Transverse colon (tissue), 4 donors: Measurements from ENCODE around the gene INTS3.

Experiments
- CTCF ChIP-seq, 5 experiments: fragments of 200-600 bp in 3 of 5; fragments of 450-650 bp in 2 of 5; sonication (generic) in 3 of 5; IDR thresholded peaks; 1 replicate in 2 of 5; 2 replicates in 3 of 5; pipeline ENCODE4 v1.5.1; 2016 to 2017; ENCODE audit warnings: antibody characterized with exemption in 5 of 5, inconsistent platforms in 3 of 5, mild to moderate bottlenecking in 2 of 5, moderate library complexity in 1 of 5
- EP300 ChIP-seq: sonication (generic); formaldehyde crosslinking; IDR thresholded peaks from one replicate; pipeline ENCODE4 v1.6.1; 2017; ENCODE audit warnings: antibody characterized with exemption, low read depth
- POLR2A ChIP-seq: fragments of 450-650 bp; IDR thresholded peaks from one replicate; pipeline ENCODE4 v1.6.1; 2016; ENCODE audit warnings: antibody characterized with exemption, mild to moderate bottlenecking, moderate library complexity
- POLR2AphosphoS5 ChIP-seq, 3 donors: sonication (generic); formaldehyde crosslinking; IDR thresholded peaks; one replicate each; pipeline ENCODE4 v1.6.1; 2016; ENCODE audit warnings: antibody characterized with exemption in 3 of 3

DNA sequence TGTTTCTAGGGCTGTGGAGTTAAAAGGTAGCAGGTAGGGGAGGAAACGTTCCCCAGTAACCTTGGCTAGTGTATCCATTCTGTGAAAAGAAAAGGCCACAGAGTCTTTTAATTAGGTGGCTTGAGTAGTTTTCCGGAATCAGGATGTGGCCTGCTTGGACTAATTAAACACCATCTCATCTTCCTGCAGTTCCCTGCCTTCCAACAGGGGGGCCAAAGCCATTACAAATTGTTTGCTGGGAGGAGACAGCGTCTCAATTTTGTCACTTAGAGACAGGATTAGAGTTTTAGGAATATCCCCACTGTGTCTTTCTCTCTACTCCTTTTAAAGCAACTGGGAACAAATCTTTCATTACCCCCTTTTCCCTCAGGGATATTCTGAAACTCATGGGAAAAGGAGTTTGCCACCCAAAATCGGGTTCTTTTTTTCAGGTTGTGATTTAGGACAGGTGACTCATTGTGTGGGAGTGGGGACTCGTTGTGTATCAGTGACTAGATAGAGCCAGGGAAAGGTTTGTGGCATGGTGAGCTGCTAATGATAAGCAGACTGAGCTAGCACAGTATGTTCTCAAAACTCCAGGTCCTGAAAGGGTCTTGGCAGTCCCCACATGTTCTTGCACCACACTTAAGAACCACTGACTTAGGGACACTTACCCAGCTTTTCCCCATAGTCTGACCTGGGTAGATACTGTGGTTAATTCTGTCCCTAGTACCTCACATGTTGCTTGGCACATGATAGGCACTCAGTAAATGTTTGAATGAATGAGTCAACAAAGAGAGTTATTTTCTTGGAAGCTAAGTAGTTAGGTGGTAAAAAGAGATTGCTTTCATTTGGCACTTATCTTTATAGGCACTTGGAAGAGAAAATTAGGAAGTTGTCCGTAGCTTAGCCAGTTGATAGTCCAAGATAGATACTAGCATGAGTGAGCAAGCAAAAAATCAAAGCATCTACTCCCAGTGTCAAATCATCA lies 22.5 kb downstream of the INTS3 start:
- TF ChIP-seq POLR2A (no peak), POLR2AphosphoS5 (IDR thresholded peaks at IDR 0.05) (peak in 1 of 3 donors; percentile 13), CTCF (IDR thresholded peaks at IDR 0.05) (peak in 1 of 5 experiments; percentile 9), EP300 (no peak)
